GM18502 (cell line): ENCODE results near the gene GABRB1.

Source experiments
- ATAC-seq: cut with Tn5 transposase; IDR thresholded peaks from one replicate; pipeline ENCODE4 v1.9.1; 2021; ENCODE audit warnings: mild to moderate bottlenecking; ENCODE audit not compliant: unreplicated experiment, poor library complexity

GABRB1 gene

GRCh38 chr4:47106561-47106960, 75.2 kb downstream of the GABRB1 start:
- ATAC-seq, result no peak

- no peak for ATAC-seq
Observed at GRCh38 chr4:47109379-47109778, 78.0 kb downstream of the GABRB1 start.

GRCh38 chr4:47110546-47111132, 79.3 kb downstream of the GABRB1 start:
- ATAC-seq, result no peak

- no peak for ATAC-seq
Observed at GRCh38 chr4:47118192-47118929, 87.0 kb downstream of the GABRB1 start.

GRCh38 chr4:47120783-47121182, 89.4 kb downstream of the GABRB1 start:
- ATAC-seq, result no peak

- peak; percentile 95 for ATAC-seq
Observed at GRCh38 chr4:47122592-47123291, 91.4 kb downstream of the GABRB1 start.

- ATAC-seq, result no peak
Observed at GRCh38 chr4:47128991-47129390, 97.6 kb downstream of the GABRB1 start.

- ATAC-seq, result no peak
Observed at GRCh38 chr4:47135210-47135609, 103.8 kb downstream of the GABRB1 start.

GRCh38 chr4:47143261-47143660, 111.9 kb downstream of the GABRB1 start:
- ATAC-seq, result no peak

- ATAC-seq, result peak; percentile 99
Observed at GRCh38 chr4:47145630-47146029, 114.3 kb downstream of the GABRB1 start.

- ATAC-seq, result no peak
Observed at GRCh38 chr4:47154816-47155370, 123.5 kb downstream of the GABRB1 start.

- no peak for ATAC-seq
Observed at GRCh38 chr4:47155919-47156318, 124.6 kb downstream of the GABRB1 start.

GRCh38 chr4:47160095-47160494, 128.7 kb downstream of the GABRB1 start:
- no peak for ATAC-seq

GRCh38 chr4:47167081-47168035, 136.0 kb downstream of the GABRB1 start:
- no peak for ATAC-seq

GRCh38 chr4:47184083-47184482, 152.7 kb downstream of the GABRB1 start:
- no peak for ATAC-seq

GRCh38 chr4:47185761-47186160, 154.4 kb downstream of the GABRB1 start:
- ATAC-seq, result no peak

- ATAC-seq, result no peak
Observed at GRCh38 chr4:47187608-47188007, 156.2 kb downstream of the GABRB1 start.

GRCh38 chr4:47193179-47193578, 161.8 kb downstream of the GABRB1 start:
- ATAC-seq, result no peak

GRCh38 chr4:47194036-47194737, 162.8 kb downstream of the GABRB1 start:
- ATAC-seq, result no peak
